ENCODE data around the gene SNRPF. TPM values are rescaled to one million over a fixed set of nuclear protein-coding genes. Genes with fewer than 3 reads are reported as not detected.

SNRPF gene
- total and polyA plus RNA-seq, 2 of the 8 experiments (the other 6 are each of a cell fraction or from before 2014, with no cell fraction given), result 58.5 to 79.7 TPM

DNA sequence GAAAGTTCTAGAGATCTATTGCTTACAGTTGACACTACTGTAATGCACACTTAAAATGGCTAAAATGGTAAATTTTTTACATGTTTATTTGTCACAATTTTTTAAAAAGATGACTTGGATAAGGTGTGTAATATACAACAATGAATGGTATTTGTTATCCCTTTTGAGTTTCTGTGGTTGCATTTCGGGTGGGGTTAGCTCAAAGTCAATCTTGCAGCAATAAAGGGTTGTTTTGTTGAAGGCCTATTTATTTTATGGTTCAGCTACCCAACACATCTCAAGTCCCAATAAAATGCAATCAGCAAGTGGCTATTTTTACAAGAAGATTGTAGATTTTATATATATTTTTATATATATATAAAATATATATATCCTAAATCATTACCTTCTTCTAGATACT lies 22.1 kb downstream of the SNRPF start (continued):
- TF ChIP-seq, protein P1, sequence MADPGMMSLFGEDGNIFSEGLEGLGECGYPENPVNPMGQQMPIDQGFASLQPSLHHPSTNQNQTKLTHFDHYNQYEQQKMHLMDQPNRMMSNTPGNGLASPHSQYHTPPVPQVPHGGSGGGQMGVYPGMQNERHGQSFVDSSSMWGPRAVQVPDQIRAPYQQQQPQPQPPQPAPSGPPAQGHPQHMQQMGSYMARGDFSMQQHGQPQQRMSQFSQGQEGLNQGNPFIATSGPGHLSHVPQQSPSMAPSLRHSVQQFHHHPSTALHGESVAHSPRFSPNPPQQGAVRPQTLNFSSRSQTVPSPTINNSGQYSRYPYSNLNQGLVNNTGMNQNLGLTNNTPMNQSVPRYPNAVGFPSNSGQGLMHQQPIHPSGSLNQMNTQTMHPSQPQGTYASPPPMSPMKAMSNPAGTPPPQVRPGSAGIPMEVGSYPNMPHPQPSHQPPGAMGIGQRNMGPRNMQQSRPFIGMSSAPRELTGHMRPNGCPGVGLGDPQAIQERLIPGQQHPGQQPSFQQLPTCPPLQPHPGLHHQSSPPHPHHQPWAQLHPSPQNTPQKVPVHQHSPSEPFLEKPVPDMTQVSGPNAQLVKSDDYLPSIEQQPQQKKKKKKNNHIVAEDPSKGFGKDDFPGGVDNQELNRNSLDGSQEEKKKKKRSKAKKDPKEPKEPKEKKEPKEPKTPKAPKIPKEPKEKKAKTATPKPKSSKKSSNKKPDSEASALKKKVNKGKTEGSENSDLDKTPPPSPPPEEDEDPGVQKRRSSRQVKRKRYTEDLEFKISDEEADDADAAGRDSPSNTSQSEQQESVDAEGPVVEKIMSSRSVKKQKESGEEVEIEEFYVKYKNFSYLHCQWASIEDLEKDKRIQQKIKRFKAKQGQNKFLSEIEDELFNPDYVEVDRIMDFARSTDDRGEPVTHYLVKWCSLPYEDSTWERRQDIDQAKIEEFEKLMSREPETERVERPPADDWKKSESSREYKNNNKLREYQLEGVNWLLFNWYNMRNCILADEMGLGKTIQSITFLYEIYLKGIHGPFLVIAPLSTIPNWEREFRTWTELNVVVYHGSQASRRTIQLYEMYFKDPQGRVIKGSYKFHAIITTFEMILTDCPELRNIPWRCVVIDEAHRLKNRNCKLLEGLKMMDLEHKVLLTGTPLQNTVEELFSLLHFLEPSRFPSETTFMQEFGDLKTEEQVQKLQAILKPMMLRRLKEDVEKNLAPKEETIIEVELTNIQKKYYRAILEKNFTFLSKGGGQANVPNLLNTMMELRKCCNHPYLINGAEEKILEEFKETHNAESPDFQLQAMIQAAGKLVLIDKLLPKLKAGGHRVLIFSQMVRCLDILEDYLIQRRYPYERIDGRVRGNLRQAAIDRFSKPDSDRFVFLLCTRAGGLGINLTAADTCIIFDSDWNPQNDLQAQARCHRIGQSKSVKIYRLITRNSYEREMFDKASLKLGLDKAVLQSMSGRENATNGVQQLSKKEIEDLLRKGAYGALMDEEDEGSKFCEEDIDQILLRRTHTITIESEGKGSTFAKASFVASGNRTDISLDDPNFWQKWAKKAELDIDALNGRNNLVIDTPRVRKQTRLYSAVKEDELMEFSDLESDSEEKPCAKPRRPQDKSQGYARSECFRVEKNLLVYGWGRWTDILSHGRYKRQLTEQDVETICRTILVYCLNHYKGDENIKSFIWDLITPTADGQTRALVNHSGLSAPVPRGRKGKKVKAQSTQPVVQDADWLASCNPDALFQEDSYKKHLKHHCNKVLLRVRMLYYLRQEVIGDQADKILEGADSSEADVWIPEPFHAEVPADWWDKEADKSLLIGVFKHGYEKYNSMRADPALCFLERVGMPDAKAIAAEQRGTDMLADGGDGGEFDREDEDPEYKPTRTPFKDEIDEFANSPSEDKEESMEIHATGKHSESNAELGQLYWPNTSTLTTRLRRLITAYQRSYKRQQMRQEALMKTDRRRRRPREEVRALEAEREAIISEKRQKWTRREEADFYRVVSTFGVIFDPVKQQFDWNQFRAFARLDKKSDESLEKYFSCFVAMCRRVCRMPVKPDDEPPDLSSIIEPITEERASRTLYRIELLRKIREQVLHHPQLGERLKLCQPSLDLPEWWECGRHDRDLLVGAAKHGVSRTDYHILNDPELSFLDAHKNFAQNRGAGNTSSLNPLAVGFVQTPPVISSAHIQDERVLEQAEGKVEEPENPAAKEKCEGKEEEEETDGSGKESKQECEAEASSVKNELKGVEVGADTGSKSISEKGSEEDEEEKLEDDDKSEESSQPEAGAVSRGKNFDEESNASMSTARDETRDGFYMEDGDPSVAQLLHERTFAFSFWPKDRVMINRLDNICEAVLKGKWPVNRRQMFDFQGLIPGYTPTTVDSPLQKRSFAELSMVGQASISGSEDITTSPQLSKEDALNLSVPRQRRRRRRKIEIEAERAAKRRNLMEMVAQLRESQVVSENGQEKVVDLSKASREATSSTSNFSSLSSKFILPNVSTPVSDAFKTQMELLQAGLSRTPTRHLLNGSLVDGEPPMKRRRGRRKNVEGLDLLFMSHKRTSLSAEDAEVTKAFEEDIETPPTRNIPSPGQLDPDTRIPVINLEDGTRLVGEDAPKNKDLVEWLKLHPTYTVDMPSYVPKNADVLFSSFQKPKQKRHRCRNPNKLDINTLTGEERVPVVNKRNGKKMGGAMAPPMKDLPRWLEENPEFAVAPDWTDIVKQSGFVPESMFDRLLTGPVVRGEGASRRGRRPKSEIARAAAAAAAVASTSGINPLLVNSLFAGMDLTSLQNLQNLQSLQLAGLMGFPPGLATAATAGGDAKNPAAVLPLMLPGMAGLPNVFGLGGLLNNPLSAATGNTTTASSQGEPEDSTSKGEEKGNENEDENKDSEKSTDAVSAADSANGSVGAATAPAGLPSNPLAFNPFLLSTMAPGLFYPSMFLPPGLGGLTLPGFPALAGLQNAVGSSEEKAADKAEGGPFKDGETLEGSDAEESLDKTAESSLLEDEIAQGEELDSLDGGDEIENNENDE (IDR thresholded peaks at IDR 0.05; ENCODE audit: insufficient replicate concordance, low read length), result no peak
- TF ChIP-seq TBP (IDR thresholded peaks at IDR 0.05; ENCODE audit: low read depth, low read length), result no peak
